GM23338 (cell line): ENCODE results near the gene MEGF11.

Experiments used
- CREB1 ChIP-seq: fragments of 250-450 bp; sonication (Bioruptor Pico); IDR thresholded peaks from 2 replicates; pipeline ENCODE4 v1.5.0; 2020; ENCODE audit warnings: low read depth, mild to moderate bottlenecking, moderate library complexity
- EZH2 ChIP-seq: fragments of 200-600 bp; sonication (generic); IDR thresholded peaks from one replicate; pipeline ENCODE4 v1.8.0; 2017; ENCODE audit warnings: antibody characterized with exemption, mild to moderate bottlenecking, low read depth; ENCODE audit not compliant: unreplicated experiment
- EZH2phosphoT487 ChIP-seq: fragments of 200-600 bp; sonication (generic); IDR thresholded peaks from one replicate; pipeline ENCODE4 v1.8.1; 2018; ENCODE audit warnings: antibody characterized with exemption; ENCODE audit not compliant: unreplicated experiment
- POLR2AphosphoS5 ChIP-seq: IDR thresholded peaks from 2 replicates; pipeline ENCODE4 v1.6.1; 2016; ENCODE audit warnings: antibody characterized with exemption, low read depth
- ZNF331 ChIP-seq: fragments of 250-450 bp; sonication (Bioruptor Pico); IDR thresholded peaks from 2 replicates; pipeline ENCODE4 v1.5.0; 2020; ENCODE audit warnings: low read depth, mild to moderate bottlenecking, moderate library complexity
- TF ChIP-seq, protein P1 (sequence below), 2 experiments: fragments of 200-600 bp in 1 of 2; sonication (generic) in 1 of 2; conservative IDR thresholded peaks; 2 replicates each; pipeline versions ENCODE4 v1.5.1 to v1.6.1; 2016 to 2017; ENCODE audit warnings: antibody characterized with exemption in 2 of 2, low read depth in 2 of 2, mild to moderate bottlenecking in 2 of 2, moderate library complexity in 1 of 2
- TF ChIP-seq, protein P2 (sequence below): IDR thresholded peaks from one replicate; pipeline ENCODE4 v1.6.1; 2018; ENCODE audit warnings: antibody characterized with exemption; ENCODE audit not compliant: unreplicated experiment

GRCh38 chr15:66102563-66103292, 150.8 kb downstream of the MEGF11 start:
- no peak for TF ChIP-seq POLR2AphosphoS5
- TF ChIP-seq, protein P1, sequence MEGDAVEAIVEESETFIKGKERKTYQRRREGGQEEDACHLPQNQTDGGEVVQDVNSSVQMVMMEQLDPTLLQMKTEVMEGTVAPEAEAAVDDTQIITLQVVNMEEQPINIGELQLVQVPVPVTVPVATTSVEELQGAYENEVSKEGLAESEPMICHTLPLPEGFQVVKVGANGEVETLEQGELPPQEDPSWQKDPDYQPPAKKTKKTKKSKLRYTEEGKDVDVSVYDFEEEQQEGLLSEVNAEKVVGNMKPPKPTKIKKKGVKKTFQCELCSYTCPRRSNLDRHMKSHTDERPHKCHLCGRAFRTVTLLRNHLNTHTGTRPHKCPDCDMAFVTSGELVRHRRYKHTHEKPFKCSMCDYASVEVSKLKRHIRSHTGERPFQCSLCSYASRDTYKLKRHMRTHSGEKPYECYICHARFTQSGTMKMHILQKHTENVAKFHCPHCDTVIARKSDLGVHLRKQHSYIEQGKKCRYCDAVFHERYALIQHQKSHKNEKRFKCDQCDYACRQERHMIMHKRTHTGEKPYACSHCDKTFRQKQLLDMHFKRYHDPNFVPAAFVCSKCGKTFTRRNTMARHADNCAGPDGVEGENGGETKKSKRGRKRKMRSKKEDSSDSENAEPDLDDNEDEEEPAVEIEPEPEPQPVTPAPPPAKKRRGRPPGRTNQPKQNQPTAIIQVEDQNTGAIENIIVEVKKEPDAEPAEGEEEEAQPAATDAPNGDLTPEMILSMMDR (conservative IDR thresholded peaks at IDR 0.05; ENCODE audit: low read depth in 2 of 2): no peak
- TF ChIP-seq EZH2: no peak
- TF ChIP-seq EZH2phosphoT487: no peak
- TF ChIP-seq CREB1: no peak
- TF ChIP-seq, protein P2, sequence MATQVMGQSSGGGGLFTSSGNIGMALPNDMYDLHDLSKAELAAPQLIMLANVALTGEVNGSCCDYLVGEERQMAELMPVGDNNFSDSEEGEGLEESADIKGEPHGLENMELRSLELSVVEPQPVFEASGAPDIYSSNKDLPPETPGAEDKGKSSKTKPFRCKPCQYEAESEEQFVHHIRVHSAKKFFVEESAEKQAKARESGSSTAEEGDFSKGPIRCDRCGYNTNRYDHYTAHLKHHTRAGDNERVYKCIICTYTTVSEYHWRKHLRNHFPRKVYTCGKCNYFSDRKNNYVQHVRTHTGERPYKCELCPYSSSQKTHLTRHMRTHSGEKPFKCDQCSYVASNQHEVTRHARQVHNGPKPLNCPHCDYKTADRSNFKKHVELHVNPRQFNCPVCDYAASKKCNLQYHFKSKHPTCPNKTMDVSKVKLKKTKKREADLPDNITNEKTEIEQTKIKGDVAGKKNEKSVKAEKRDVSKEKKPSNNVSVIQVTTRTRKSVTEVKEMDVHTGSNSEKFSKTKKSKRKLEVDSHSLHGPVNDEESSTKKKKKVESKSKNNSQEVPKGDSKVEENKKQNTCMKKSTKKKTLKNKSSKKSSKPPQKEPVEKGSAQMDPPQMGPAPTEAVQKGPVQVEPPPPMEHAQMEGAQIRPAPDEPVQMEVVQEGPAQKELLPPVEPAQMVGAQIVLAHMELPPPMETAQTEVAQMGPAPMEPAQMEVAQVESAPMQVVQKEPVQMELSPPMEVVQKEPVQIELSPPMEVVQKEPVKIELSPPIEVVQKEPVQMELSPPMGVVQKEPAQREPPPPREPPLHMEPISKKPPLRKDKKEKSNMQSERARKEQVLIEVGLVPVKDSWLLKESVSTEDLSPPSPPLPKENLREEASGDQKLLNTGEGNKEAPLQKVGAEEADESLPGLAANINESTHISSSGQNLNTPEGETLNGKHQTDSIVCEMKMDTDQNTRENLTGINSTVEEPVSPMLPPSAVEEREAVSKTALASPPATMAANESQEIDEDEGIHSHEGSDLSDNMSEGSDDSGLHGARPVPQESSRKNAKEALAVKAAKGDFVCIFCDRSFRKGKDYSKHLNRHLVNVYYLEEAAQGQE: no peak
- TF ChIP-seq ZNF331: no peak
